Caco-2 (cell line): ENCODE results near the gene IKZF1. TPM values are rescaled to one million over a fixed set of nuclear protein-coding genes. Genes with fewer than 3 reads are reported as not detected.

Experiments used
- BruUV-seq: library from RNA; stranded (reverse); fragments of 400-500 nt; replicated peaks from 2 replicates; lab custom pipeline; 2021; lab: Mats Ljungman, UMichigan
- CTCF ChIA-PET: fragments of 300-600 bp; sonication (Branson Sonifier 250); formaldehyde crosslinking; loops from one replicate; lab custom pipeline; 2022; ENCODE audit warnings: antibody characterized with exemption; lab: Charles Lee
- POLR2A ChIA-PET: fragments of 300-600 bp; sonication (Branson Sonifier 250); formaldehyde crosslinking; loops from one replicate; lab custom pipeline; 2022; ENCODE audit warnings: antibody characterized with exemption; lab: Charles Lee
- DNase-seq, 2 experiments: peaks; one replicate each; pipeline versions ENCODE4 v3.0.0 to v3.0.0-alpha.2; 2020 to 2022
- H3K27me3 ChIP-seq: replicated peaks from 2 replicates; pipeline ENCODE4 v1.6.0; 2011; ENCODE audit warnings: low read length; ENCODE audit not compliant: control insufficient read depth, insufficient read depth
- H3K36me3 ChIP-seq: 2 replicates; pipeline ENCODE4 v1.5.1; 2011; ENCODE audit warnings: low read length; ENCODE audit not compliant: control insufficient read depth, insufficient read depth
- H3K4me1 ChIP-seq: fragments of 250-450 bp; sonication (Bioruptor Pico); 2 replicates; pipeline ENCODE4 v1.5.1; 2020; ENCODE audit warnings: mild to moderate bottlenecking
- H3K4me3 ChIP-seq: 2 replicates; pipeline ENCODE4 v1.5.1; 2011; ENCODE audit warnings: low read depth, mild to moderate bottlenecking, control low read depth, low read length
- H3K9me3 ChIP-seq: fragments of 250-450 bp; sonication (Bioruptor Pico); 2 replicates; pipeline ENCODE4 v1.5.1; 2020; ENCODE audit warnings: mild to moderate bottlenecking, moderate library complexity
- H3K27ac Mint-ChIP-seq: one replicate; pipeline ENCODE4 v1.8.0; 2022; ENCODE audit warnings: mixed read lengths; ENCODE audit not compliant: unreplicated experiment
- H3K27me3 Mint-ChIP-seq: one replicate; pipeline ENCODE4 v1.8.0; 2022; ENCODE audit warnings: mixed read lengths; ENCODE audit not compliant: insufficient read depth, unreplicated experiment
- H3K36me3 Mint-ChIP-seq: one replicate; pipeline ENCODE4 v1.8.0; 2022; ENCODE audit warnings: mild to moderate bottlenecking, mixed read lengths; ENCODE audit not compliant: insufficient read depth, unreplicated experiment
- H3K4me1 Mint-ChIP-seq: one replicate; pipeline ENCODE4 v1.8.0; 2022; ENCODE audit warnings: low read depth, mixed read lengths; ENCODE audit not compliant: unreplicated experiment
- H3K4me3 Mint-ChIP-seq: one replicate; pipeline ENCODE4 v1.8.0; 2022; ENCODE audit warnings: mild to moderate bottlenecking, moderate library complexity, mixed read lengths; ENCODE audit not compliant: unreplicated experiment
- H3K9me3 Mint-ChIP-seq: one replicate; pipeline ENCODE4 v1.8.0; 2022; ENCODE audit warnings: mixed read lengths; ENCODE audit not compliant: unreplicated experiment
- CTCF ChIP-seq, 2 experiments: fragments of 200-600 bp in 1 of 2; IDR thresholded peaks; 1 replicate in 1 of 2; 2 replicates in 1 of 2; pipeline versions ENCODE4 v1.5.1 to v1.8.0; 2011 to 2022; ENCODE audit warnings: antibody characterized with exemption in 1 of 2, control low read depth in 1 of 2, inconsistent platforms in 1 of 2, low read depth in 1 of 2, low read length in 1 of 2, mild to moderate bottlenecking in 1 of 2, moderate library complexity in 1 of 2; ENCODE audit not compliant: insufficient read depth in 1 of 2, severe bottlenecking in 1 of 2, unreplicated experiment in 1 of 2
- intact Hi-C: fragments of 100-400 bp; cut with micrococcal nuclease; formaldehyde crosslinking; loops from one replicate; pipeline ENCODE4 v1.10.0; 2022; ENCODE audit not compliant: unreplicated experiment
- total RNA-seq: library from RNA; stranded (reverse); gene quantifications from 2 replicates; pipeline ENCODE4 v1.2.3, GENCODE V29; 2022

Gene IKZF1
- total RNA-seq, 1 experiment from 2014 or later: not detected

- peaks cover 24% of the 10 kb centered on the region for H3K27me3 Mint-ChIP-seq
- H3K4me1 ChIP-seq: no peaks in the 10 kb centered on the region
- H3K4me3 ChIP-seq: no peak overlapping the region
- H3K27ac Mint-ChIP-seq: no peak overlapping the region
- H3K36me3 ChIP-seq: no peaks in the 10 kb centered on the region
- H3K36me3 Mint-ChIP-seq: no peaks in the 10 kb centered on the region
- H3K27me3 ChIP-seq: no peaks in the 10 kb centered on the region; the same call in 1 of the 2 replicates
- DNase-seq: no peak
- no peaks in the 10 kb centered on the region for H3K4me1 Mint-ChIP-seq
- no TSS peak for BruUV-seq
- intact Hi-C loops: no loop called here
- ChIA-PET CTCF (no interaction called here), POLR2A (no interaction called here)
- H3K9me3 Mint-ChIP-seq: no peaks in the 10 kb centered on the region
- no peak overlapping the region for H3K4me3 Mint-ChIP-seq
- TF ChIP-seq CTCF (IDR thresholded peaks at IDR 0.05; ENCODE audit: insufficient read depth in 1 of 2, low read depth in 1 of 2, low read length in 1 of 2, severe bottlenecking in 1 of 2, unreplicated experiment in 1 of 2): no peak
- 0 out of 2 replicates have a peak, but pooled peaks cover 3% of the 10 kb centered on the region for H3K9me3 ChIP-seq
Observed at GRCh38 chr7:50284296-50284695, 20.2 kb upstream of the IKZF1 start.

GRCh38 chr7:50285269-50285668 is 19.2 kb upstream of the IKZF1 start:
- ChIA-PET POLR2A (no interaction called here), CTCF (no interaction called here)
- Mint-ChIP-seq H3K4me3 (no peak overlapping the region), H3K4me1 (no peaks in the 10 kb centered on the region), H3K27me3 (peaks cover 26% of the 10 kb centered on the region), H3K27ac (no peak overlapping the region), H3K9me3 (no peaks in the 10 kb centered on the region), H3K36me3 (no peaks in the 10 kb centered on the region)
- intact Hi-C loops: no loop called here
- no peak for DNase-seq
- Histone ChIP-seq H3K27me3 (no peaks in the 10 kb centered on the region; the same call in 1 of the 2 replicates), H3K36me3 (no peaks in the 10 kb centered on the region), H3K9me3 (0 out of 2 replicates have a peak, but pooled peaks cover 3% of the 10 kb centered on the region), H3K4me1 (no peaks in the 10 kb centered on the region), H3K4me3 (no peak overlapping the region)
- no peak for TF ChIP-seq CTCF (IDR thresholded peaks at IDR 0.05; ENCODE audit: insufficient read depth in 1 of 2, low read depth in 1 of 2, low read length in 1 of 2, severe bottlenecking in 1 of 2, unreplicated experiment in 1 of 2)
- no TSS peak for BruUV-seq

- Mint-ChIP-seq H3K4me3 (no peak overlapping the region), H3K27ac (no peak overlapping the region), H3K36me3 (no peaks in the 10 kb centered on the region), H3K4me1 (no peaks in the 10 kb centered on the region), H3K9me3 (no peaks in the 10 kb centered on the region), H3K27me3 (peaks cover 24% of the 10 kb centered on the region)
- DNase-seq: no peak
- Histone ChIP-seq H3K4me1 (no peaks in the 10 kb centered on the region), H3K9me3 (0 out of 2 replicates have a peak, but pooled peaks cover 3% of the 10 kb centered on the region), H3K27me3 (no peaks in the 10 kb centered on the region; the same call in 1 of the 2 replicates), H3K4me3 (no peak overlapping the region), H3K36me3 (no peaks in the 10 kb centered on the region)
- intact Hi-C loops: no loop called here
- ChIA-PET POLR2A (no interaction called here), CTCF (no interaction called here)
- no peak for TF ChIP-seq CTCF (IDR thresholded peaks at IDR 0.05; ENCODE audit: insufficient read depth in 1 of 2, low read depth in 1 of 2, low read length in 1 of 2, severe bottlenecking in 1 of 2, unreplicated experiment in 1 of 2)
- no TSS peak for BruUV-seq
Observed at GRCh38 chr7:50287129-50287528, 17.4 kb upstream of the IKZF1 start.
